ENCODE measurements around the gene ARHGDIB. TPM values are rescaled to one million over a fixed set of nuclear protein-coding genes. Genes with fewer than 3 reads are reported as not detected.
A peak's percentile ranks its signal among the peaks of the same experiment; 100 is the strongest.

The ARHGDIB gene
- total and polyA plus RNA-seq, 2 of the 4 experiments (the other 2 are of a cell fraction) = 24.9 to 30.7 TPM

GRCh38 chr12:14995583-14996425, 34.4 kb upstream of the ARHGDIB start:
- Histone ChIP-seq H3K9ac (ENCODE audit: low read depth, low read length) (no peak overlapping the region), H2AFZ (replicated peaks; ENCODE audit: low read length, poor library complexity) (no peak overlapping the region), H2BK5ac (ENCODE audit: low read depth, low read length, poor library complexity, severe bottlenecking) (no peak overlapping the region), H3K36me3 (ENCODE audit: control insufficient read depth, insufficient read depth, low read length) (no peaks in the 10 kb centered on the region), H2AK9ac (replicated peaks; ENCODE audit: low read depth, low read length, poor library complexity) (no peak overlapping the region), H3K27me3 (ENCODE audit: control insufficient read depth, insufficient read depth, low read length) (no peaks in the 10 kb centered on the region), H4K91ac (ENCODE audit: insufficient read depth, low read depth, low read length) (no peak overlapping the region), H4K8ac (ENCODE audit: low read depth in 2 of 2, low read length in 2 of 2) (peak overlapping the region in 1 of 2 experiments; percentile 26; a peak in 2 of 4 replicates), H3K4me1 (ENCODE audit: control insufficient read depth, insufficient read depth, low read length) (peaks cover 10% of the 10 kb centered on the region), H2BK15ac (ENCODE audit: low read depth, low read length) (0 out of 3 replicates have a peak overlapping the region, but pooled peaks have one; percentile 32), H3K9me3 (ENCODE audit: control insufficient read depth, insufficient read depth, low read length) (no peaks in the 10 kb centered on the region), H4K20me1 (ENCODE audit: insufficient read depth, low read length) (no peaks in the 10 kb centered on the region), H4K5ac (ENCODE audit: low read depth, low read length) (peak overlapping the region; percentile 9; the same call in 1 of the 2 replicates), H3K4ac (ENCODE audit: low read depth, low read length) (0 out of 2 replicates have a peak overlapping the region, but pooled peaks have one; percentile 46), H3K9me1 (ENCODE audit: insufficient read depth, low read length) (peaks cover 10% of the 10 kb centered on the region; the same call in 1 of the 2 replicates), H3K14ac (replicated peaks; ENCODE audit: low read depth, low read length) (0 out of 2 replicates have a peak overlapping the region, but pooled peaks have one; percentile 3), H3K23ac (ENCODE audit: low read depth, low read length) (no peak overlapping the region), H3K56ac (ENCODE audit: extremely low read depth, insufficient read depth, low read length) (no peak overlapping the region), H2BK20ac (ENCODE audit: low read depth, low read length) (peak overlapping the region; percentile 53; the same call in 1 of the 2 replicates), H3K4me3 (ENCODE audit: insufficient read depth, low read depth, low read length) (no peak overlapping the region), H2AK5ac (ENCODE audit: low read depth, low read length) (peak overlapping the region; percentile 10), H3K79me1 (ENCODE audit: low read depth in 1 of 2, low read length in 2 of 2) (no peaks in the 10 kb centered on the region), H3K18ac (ENCODE audit: low read depth, low read length) (peak overlapping the region; percentile 57), H3K27ac (ENCODE audit: insufficient read depth, low read length) (no peak overlapping the region), H2BK120ac (ENCODE audit: low read depth, low read length) (peak overlapping the region; percentile 45), H3K4me2 (ENCODE audit: low read depth, low read length) (no peak overlapping the region)
- dilution Hi-C loops (cut with HindIII; ENCODE audit: low sequenced_read_pairs, unreplicated experiment) = no loop called here
- ATAC-seq (ENCODE audit: low read depth) (no peak), DNase-seq (peak; percentile 79)
- TF ChIP-seq RCOR1 (IDR thresholded peaks at IDR 0.05; ENCODE audit: insufficient replicate concordance, low read length) (no peak), RAD21 (IDR thresholded peaks at IDR 0.05; ENCODE audit: low read length) (peak; percentile 83), MAZ (IDR thresholded peaks at IDR 0.05; ENCODE audit: borderline replicate concordance, low read depth, low read length) (no peak), ELK1 (IDR thresholded peaks at IDR 0.05; ENCODE audit: borderline replicate concordance, low read depth, low read length) (no peak), CEBPB (IDR thresholded peaks at IDR 0.05; ENCODE audit: low read depth, low read length) (no peak), RFX5 (IDR thresholded peaks at IDR 0.05; ENCODE audit: low read depth, low read length) (no peak), SMC3 (IDR thresholded peaks at IDR 0.05; ENCODE audit: low read depth, low read length) (peak; percentile 90), MAFK (IDR thresholded peaks at IDR 0.05; ENCODE audit: low read depth, low read length) (no peak), BHLHE40 (IDR thresholded peaks at IDR 0.05; ENCODE audit: low read depth, low read length) (no peak), CTCF (conservative IDR thresholded peaks at IDR 0.05; ENCODE audit: low read depth, low read length) (peak; percentile 79), POLR2A (IDR thresholded peaks at IDR 0.05; ENCODE audit: low read depth, low read length) (no peak)
- in situ Hi-C loops (cut with MboI; ENCODE audit: low sequenced_read_pairs) = loop anchor here (5.0 to 25.0 kb wide), 2 partner anchors 154 to 759 kb away; partner anchors contain the start of gene ART4
- WGBS, 2 experiments (ENCODE audit: extremely low coverage in 2 of 2, insufficient read length in 1 of 2) = no CpG with 5 or more reads among the region's 3 CpGs
- intact Hi-C loops (cut with micrococcal nuclease) = loop anchor here (1.0 to 10.0 kb wide), 7 partner anchors 65 to 758 kb away; a partner anchor contains a TSS
- POLR2A ChIA-PET (ENCODE audit: unreplicated experiment) = no interaction called here
- BruUV-seq (replicated peaks) = no TSS peak
- CTCF ChIA-PET = interaction anchor here (0.5 to 1.9 kb wide), 9 partner anchors 60 to 459 kb away, joined by 3 to 13 read pairs (median 4); partner anchors contain the start of gene RERG
